Central memory CD8-positive, alpha-beta T cell (primary cell): ENCODE data around the gene CUX1.

Experiments used
- ATAC-seq: fragments of 150-1000 bp; cut with Tn5 transposase; replicated peaks from 2 replicates; pipeline ENCODE4 v1.10.0; 2022; ENCODE audit warnings: mild to moderate bottlenecking, moderate FRiP score, moderate number of reproducible peaks; ENCODE audit not compliant: poor library complexity, severe bottlenecking; ENCODE audit errors: extremely low read depth
- DNase-seq, 2 donors: peaks; one replicate each; pipeline ENCODE4 v3.0.0; 2021; ENCODE audit warnings: low spot score in 2 of 2
- H3K27ac Mint-ChIP-seq: one replicate; pipeline ENCODE4 v1.8.0; 2022; ENCODE audit warnings: low read depth, mild to moderate bottlenecking, moderate library complexity, mixed read lengths
- H3K27me3 Mint-ChIP-seq: one replicate; pipeline ENCODE4 v1.8.0; 2022; ENCODE audit warnings: mixed read lengths
- H3K36me3 Mint-ChIP-seq: one replicate; pipeline ENCODE4 v1.8.0; 2022; ENCODE audit warnings: mild to moderate bottlenecking, moderate library complexity, mixed read lengths; ENCODE audit not compliant: insufficient read depth
- H3K4me1 Mint-ChIP-seq: one replicate; pipeline ENCODE4 v1.8.0; 2022; ENCODE audit warnings: mixed read lengths
- H3K4me3 Mint-ChIP-seq: one replicate; pipeline ENCODE4 v1.8.0; 2022; ENCODE audit warnings: mild to moderate bottlenecking, moderate library complexity, mixed read lengths
- H3K9me3 Mint-ChIP-seq: one replicate; pipeline ENCODE4 v1.8.0; 2022; ENCODE audit warnings: mixed read lengths

CUX1 gene

DNA sequence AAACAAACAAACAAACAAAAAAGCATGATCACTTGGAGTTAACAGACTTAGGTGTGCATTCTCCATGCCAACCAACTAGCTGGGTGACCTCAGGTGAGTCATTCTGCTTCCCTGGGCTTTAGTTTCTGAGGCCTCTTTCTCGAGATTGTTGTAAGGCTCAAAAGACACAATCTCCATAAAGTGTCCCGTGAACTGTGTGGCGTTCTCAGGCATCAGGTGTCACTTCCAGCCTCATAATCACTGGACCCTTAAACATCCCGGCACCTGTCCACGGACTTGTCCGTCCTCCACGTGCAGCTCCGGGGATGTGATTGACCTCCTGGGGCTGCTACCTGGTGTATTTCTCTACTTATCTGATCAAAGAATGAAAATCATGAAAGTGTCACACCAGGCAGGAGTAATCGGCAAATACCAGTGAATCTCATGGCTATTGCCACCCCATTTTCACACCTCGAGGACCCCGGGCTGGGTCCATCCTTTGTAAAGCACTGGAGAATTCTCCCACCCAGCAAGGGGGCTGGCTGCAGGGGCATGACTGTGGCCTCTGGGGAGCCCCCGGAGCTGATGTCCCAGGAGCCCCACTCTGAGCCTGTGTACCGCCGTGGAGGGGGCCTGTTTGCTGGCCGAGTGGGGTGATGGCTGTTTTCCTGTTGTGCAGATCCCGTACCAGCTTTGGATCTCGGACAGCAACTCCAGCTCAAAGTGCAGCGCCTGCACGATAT is 279.4 kb downstream of the CUX1 start:
- H3K27me3 Mint-ChIP-seq = no peaks in the 10 kb centered on the region
- no peaks in the 10 kb centered on the region for H3K4me1 Mint-ChIP-seq
- DNase-seq (no peak), ATAC-seq (no peak)
- no peak overlapping the region for H3K27ac Mint-ChIP-seq
- H3K36me3 Mint-ChIP-seq = peaks cover 12% of the 10 kb centered on the region
- H3K4me3 Mint-ChIP-seq = no peak overlapping the region
- no peaks in the 10 kb centered on the region for H3K9me3 Mint-ChIP-seq

DNA sequence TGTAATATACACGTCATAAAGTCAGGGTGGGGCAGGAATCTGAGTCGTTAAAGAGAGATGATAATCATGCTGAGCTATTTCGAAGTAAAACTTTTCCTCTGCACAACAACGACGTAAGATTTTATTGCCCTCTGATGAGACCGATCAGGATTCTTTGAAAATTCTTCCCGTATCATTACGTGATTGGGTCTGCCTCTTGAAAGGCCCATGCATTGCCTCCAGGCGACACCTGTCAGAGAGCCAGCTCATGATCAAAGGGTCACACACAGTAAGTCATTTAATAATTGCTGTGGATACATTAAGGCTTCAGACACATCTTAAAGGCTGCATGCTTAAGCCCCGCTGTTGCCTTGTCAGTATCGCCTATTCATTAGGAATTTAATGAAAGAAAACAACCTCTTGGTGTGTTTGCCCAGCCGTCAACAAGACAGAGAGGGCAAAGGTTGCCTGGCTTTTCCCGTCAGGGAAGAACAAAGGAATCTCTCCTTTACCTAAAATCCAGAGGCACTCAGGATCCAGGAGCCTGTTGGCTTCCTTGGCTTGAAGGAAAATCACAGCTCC is 280.3 kb downstream of the CUX1 start:
- ATAC-seq = no peak
- peaks cover 15% of the 10 kb centered on the region for H3K36me3 Mint-ChIP-seq
- no peaks in the 10 kb centered on the region for H3K9me3 Mint-ChIP-seq
- no peaks in the 10 kb centered on the region for H3K27me3 Mint-ChIP-seq
- no peaks in the 10 kb centered on the region for H3K4me1 Mint-ChIP-seq
- DNase-seq = no peak
- no peak overlapping the region for H3K27ac Mint-ChIP-seq
- H3K4me3 Mint-ChIP-seq = no peak overlapping the region

DNA sequence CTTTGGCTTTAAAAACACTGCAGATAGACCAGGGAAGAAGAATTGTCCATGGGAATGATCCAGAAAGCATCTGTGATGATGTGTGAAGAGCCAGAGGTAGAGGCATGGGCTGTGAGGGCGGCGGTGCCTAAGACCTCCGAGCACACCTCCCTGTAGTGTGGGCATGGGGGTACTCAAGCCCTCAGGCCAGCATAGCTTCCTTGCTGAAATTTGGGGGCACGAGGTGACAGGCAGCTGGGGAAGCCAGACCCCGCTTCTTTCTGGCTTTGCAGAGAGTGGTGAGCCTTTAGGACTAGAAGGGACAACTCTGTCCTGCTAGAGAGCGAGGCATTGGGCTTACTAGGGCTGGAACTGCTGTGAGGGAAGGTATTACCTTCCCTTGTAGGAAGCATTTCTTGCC is 281.6 kb downstream of the CUX1 start:
- no peaks in the 10 kb centered on the region for H3K9me3 Mint-ChIP-seq
- ATAC-seq = no peak
- no peaks in the 10 kb centered on the region for H3K4me1 Mint-ChIP-seq
- H3K27ac Mint-ChIP-seq = no peak overlapping the region
- no peak overlapping the region for H3K4me3 Mint-ChIP-seq
- peaks cover 20% of the 10 kb centered on the region for H3K36me3 Mint-ChIP-seq
- DNase-seq = no peak
- H3K27me3 Mint-ChIP-seq = no peaks in the 10 kb centered on the region

DNA sequence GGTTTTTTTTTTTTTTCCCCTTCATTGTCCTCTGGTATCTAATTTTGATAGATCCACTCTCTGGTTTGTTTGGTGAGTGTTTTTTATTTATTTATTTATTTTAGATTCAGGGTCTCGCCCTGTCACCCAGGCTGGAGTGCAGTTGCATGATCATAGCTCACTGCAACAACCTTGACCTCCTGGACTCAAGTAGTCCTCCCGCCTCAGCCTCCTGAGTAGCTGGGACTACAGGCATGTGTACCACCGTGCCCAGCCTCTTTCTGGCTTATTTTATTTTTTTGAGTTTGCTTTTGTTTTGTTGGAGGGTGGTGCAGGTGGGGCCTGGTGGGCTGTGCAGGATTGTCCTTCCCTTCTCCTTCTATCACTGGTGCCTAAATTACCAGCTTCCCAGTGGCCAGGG is 282.0 kb downstream of the CUX1 start:
- no peaks in the 10 kb centered on the region for H3K9me3 Mint-ChIP-seq
- DNase-seq = no peak
- no peak overlapping the region for H3K4me3 Mint-ChIP-seq
- ATAC-seq = no peak
- H3K4me1 Mint-ChIP-seq = no peaks in the 10 kb centered on the region
- H3K27me3 Mint-ChIP-seq = no peaks in the 10 kb centered on the region
- peaks cover 24% of the 10 kb centered on the region for H3K36me3 Mint-ChIP-seq
- no peak overlapping the region for H3K27ac Mint-ChIP-seq

DNA sequence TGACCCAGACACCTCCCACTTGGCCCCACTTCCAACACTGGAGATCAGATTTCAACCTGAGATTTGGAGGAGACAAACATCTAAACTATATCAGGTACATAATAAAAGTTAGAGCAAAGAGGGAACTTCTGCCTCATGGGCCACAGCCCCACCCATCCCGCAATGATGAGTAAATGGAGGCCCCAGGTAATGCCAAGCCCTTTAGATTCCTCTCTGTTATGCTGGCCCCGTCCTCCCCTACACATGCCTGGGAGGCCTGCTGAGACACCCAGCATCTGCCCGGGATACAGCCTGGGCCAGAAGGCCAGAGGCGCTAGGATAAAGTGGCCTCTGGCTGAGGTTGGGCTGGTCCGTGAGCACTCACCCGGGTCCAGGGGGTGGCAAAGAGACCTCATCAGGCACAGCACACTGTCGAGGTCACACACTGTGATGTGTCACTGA is 283.7 kb downstream of the CUX1 start:
- H3K27me3 Mint-ChIP-seq = no peaks in the 10 kb centered on the region
- ATAC-seq = no peak
- H3K4me3 Mint-ChIP-seq = no peak overlapping the region
- H3K4me1 Mint-ChIP-seq = no peaks in the 10 kb centered on the region
- H3K36me3 Mint-ChIP-seq = peaks cover 30% of the 10 kb centered on the region
- no peak for DNase-seq
- H3K9me3 Mint-ChIP-seq = no peaks in the 10 kb centered on the region
- H3K27ac Mint-ChIP-seq = no peak overlapping the region

DNA sequence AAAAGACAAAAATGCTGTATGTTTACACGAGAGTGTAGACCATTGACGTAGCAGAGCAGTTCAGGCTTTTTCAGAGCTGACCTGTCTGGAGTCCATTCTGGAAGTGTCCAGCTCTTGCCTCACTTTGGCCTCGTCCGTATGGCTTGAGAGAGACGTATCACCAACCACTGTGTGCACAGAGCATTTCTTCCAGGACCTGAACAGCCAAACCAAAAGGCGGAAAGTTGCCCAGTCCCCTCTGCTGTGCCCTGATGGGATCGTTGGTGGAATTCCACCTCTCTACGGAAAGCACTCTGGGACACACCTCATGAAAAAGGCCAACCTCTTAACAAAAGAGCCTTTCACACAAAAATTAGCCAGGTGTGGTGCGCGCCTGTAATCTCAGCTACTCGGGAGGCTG is 284.5 kb downstream of the CUX1 start:
- no peaks in the 10 kb centered on the region for H3K27me3 Mint-ChIP-seq
- H3K27ac Mint-ChIP-seq = no peak overlapping the region
- no peaks in the 10 kb centered on the region for H3K9me3 Mint-ChIP-seq
- H3K4me1 Mint-ChIP-seq = no peaks in the 10 kb centered on the region
- no peak overlapping the region for H3K4me3 Mint-ChIP-seq
- ATAC-seq = no peak
- no peak for DNase-seq
- H3K36me3 Mint-ChIP-seq = peaks cover 30% of the 10 kb centered on the region

DNA sequence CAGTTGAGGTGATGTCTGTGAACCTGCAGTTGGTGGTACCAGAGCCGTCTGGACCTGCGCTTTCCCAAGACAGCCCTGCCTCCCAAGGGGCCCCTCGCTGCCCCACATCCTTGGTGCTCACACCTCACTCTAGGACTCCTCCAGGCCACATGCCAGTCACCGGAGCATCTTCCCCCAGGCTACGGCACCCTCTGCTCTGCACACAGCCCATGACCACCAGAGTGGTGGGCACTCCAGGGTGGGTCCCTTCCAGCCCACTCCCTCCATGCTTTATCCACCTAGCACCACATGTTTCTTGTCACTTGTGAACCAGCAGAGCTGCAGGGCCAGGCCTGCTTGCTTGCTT is 285.6 kb downstream of the CUX1 start:
- H3K27ac Mint-ChIP-seq = peak overlapping the region; percentile 30
- H3K36me3 Mint-ChIP-seq = peaks cover 24% of the 10 kb centered on the region
- H3K4me3 Mint-ChIP-seq = no peak overlapping the region
- H3K4me1 Mint-ChIP-seq = no peaks in the 10 kb centered on the region
- no peaks in the 10 kb centered on the region for H3K9me3 Mint-ChIP-seq
- ATAC-seq = no peak
- no peak for DNase-seq
- H3K27me3 Mint-ChIP-seq = no peaks in the 10 kb centered on the region

DNA sequence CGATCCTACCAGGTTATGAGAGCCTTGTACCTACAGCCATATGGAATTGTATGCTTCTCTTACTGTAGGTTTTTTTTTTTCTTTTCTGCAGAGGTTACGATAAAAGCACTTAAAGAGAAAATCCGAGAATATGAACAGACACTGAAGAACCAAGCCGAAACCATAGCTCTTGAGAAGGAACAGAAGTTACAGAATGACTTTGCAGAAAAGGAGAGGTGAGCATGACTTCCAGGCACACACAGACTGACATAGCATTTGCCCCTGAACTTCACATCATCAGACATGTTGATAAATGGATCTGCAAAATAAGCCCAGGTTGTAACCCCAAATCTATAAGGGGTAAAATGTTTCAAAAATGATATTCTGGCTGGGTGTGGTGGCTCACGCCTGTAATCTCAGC is 286.8 kb downstream of the CUX1 start:
- ATAC-seq (no peak), DNase-seq (no peak)
- Mint-ChIP-seq H3K27ac (no peak overlapping the region), H3K4me1 (no peaks in the 10 kb centered on the region), H3K27me3 (no peaks in the 10 kb centered on the region), H3K9me3 (no peaks in the 10 kb centered on the region), H3K4me3 (no peak overlapping the region), H3K36me3 (peaks cover 24% of the 10 kb centered on the region)

DNA sequence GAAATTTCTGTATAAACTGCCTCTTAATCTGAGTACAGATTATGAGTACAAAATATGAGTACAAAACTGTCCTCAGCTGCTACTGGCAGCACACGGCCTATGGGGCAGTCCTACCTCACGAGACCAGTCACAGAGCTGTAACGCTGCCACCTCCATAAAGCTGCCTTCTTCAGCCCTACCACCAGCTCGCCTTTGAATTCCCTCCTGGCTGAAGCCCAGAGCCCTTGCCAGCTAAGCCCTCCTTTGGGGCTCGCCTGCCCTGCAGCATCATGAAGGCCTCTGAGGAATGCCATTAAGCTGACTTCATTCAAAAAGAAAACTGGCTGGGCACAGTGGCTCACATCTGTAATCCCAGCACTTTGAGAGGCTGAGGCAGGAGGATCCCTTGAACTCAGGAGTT is 289.2 kb downstream of the CUX1 start:
- ATAC-seq (no peak), DNase-seq (no peak)
- no peaks in the 10 kb centered on the region for H3K27me3 Mint-ChIP-seq
- no peaks in the 10 kb centered on the region for H3K4me1 Mint-ChIP-seq
- peaks cover 21% of the 10 kb centered on the region for H3K36me3 Mint-ChIP-seq
- H3K27ac Mint-ChIP-seq = no peak overlapping the region
- no peaks in the 10 kb centered on the region for H3K9me3 Mint-ChIP-seq
- no peak overlapping the region for H3K4me3 Mint-ChIP-seq

DNA sequence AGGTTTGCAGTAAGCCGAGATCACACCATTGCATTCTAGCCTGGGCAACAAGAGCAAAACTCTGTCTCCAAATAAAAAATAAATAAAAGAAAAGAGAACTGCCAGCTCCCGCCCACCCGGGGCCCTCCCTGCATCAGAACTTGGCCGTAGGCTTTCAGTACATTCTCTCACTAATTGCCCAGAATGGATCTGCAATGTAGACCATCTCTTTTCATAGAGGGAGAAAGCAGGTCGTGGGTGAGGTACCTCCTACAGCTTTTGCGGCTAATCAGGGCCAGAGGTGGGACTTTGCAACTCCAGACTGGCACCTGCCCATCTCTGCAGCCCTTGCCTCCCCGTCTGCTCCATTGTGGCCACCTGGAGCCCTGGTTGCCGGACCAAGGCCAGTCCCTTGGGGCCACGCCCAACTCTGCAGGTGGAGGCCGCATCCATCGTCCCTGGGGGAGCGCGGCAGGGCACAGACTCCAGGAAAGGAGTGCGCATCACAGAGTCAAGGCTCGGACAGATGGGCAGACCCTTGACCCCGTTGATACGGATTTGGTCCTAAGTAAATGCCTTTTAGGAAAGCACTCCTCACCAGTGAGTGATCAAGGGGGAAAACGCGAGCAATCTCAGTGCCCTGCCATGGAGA is 290.2 kb downstream of the CUX1 start:
- ATAC-seq (no peak), DNase-seq (no peak)
- no peaks in the 10 kb centered on the region for H3K27me3 Mint-ChIP-seq
- no peak overlapping the region for H3K27ac Mint-ChIP-seq
- H3K4me3 Mint-ChIP-seq = no peak overlapping the region
- H3K36me3 Mint-ChIP-seq = peaks cover 21% of the 10 kb centered on the region
- H3K9me3 Mint-ChIP-seq = no peaks in the 10 kb centered on the region
- no peaks in the 10 kb centered on the region for H3K4me1 Mint-ChIP-seq

DNA sequence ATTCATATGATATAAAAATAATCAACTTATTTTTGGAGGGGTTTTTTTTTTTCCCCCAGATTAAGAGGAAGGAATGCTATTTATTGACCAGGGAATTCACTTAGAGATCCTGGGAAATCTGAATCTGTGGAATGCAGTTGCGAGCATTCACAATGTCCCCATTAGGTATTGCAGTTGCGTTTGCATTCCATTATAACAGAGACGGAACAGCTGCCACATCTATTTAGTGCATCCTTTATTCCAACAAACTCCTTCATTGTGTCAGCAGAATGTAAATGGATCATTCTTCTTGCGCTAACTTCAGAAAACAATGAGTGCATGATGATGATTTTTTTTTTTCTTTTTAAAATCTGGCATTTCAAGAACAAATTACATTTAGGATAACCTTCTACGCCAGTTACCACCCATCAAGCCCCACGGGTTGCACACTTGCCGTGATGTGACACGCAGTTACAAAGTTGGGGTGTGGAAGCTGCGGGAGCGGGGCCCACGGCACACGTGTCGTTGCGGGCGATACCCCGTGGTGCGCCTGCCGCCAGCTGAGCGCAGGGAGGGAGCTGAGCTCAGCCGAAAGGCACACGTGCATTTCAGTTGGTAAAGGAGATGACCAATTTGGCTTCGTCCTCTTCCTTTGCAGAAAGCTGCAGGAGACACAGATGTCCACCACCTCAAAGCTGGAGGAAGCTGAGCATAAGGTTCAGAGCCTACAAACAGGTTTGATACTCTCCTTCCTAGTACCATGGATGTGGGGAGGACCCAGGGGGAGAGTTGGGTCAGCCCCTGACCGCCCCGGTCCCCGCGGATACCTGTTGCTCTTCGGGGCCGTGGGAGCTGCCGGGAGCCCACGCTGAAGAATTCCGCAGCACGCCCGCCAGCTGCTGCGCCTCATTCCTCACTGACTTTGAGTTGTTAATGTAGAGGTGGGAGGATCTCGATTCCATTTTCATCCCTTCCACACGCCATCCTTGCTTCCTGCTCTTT is 293.9 kb downstream of the CUX1 start:
- no peaks in the 10 kb centered on the region for H3K27me3 Mint-ChIP-seq
- no peak overlapping the region for H3K4me3 Mint-ChIP-seq
- H3K27ac Mint-ChIP-seq = no peak overlapping the region

DNA sequence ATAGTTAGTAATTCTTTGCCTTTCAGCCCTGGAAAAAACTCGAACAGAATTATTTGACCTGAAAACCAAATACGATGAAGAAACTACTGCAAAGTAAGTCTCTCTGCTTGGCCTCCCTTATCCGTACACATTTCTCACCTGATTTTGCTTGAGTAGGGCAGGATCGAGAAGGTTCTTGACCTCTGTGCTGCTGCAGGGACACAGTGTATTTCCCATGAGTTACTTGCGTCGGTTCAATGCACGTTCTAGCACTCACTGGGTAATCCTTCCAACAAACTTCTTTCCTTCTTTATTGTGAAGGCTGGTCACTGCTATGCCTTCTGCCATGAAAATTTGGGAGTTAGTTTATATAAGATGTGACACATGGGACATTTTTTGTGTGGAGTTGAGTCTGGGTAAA is 297.8 kb downstream of the CUX1 start:
- Mint-ChIP-seq H3K9me3 (no peaks in the 10 kb centered on the region), H3K36me3 (peaks cover 19% of the 10 kb centered on the region), H3K27ac (no peak overlapping the region), H3K4me3 (no peak overlapping the region), H3K4me1 (no peaks in the 10 kb centered on the region), H3K27me3 (no peaks in the 10 kb centered on the region)
- DNase-seq = no peak
- no peak for ATAC-seq

More for the DNA sequence above, 293.9 kb downstream of the CUX1 start:
- peaks cover 16% of the 10 kb centered on the region for H3K36me3 Mint-ChIP-seq
- no peaks in the 10 kb centered on the region for H3K9me3 Mint-ChIP-seq
- ATAC-seq (no peak), DNase-seq (no peak)
- H3K4me1 Mint-ChIP-seq = no peaks in the 10 kb centered on the region
